ENCODE measurements around the gene ADCY1.
"Not testable (repeated sequence)": the region's sequence is repeated elsewhere in the genome, so short reads cannot be mapped to it uniquely, and the experiment has no call there.

Gene ADCY1

GRCh38 chr7:45731692-45732443, 157.7 kb downstream of the ADCY1 start:
- DNase-seq (ENCODE audit: low spot score) = not testable (repeated sequence)

GRCh38 chr7:45738920-45739319, 164.8 kb downstream of the ADCY1 start:
- FAIRE-seq; DNase-seq (ENCODE audit: low spot score): not testable (repeated sequence)

More at GRCh38 chr7:45731692-45732443, 157.7 kb downstream of the ADCY1 start:
- not testable (repeated sequence) for FAIRE-seq

- not testable (repeated sequence) for FAIRE-seq
Observed at GRCh38 chr7:45740573-45740972, 166.4 kb downstream of the ADCY1 start.

GRCh38 chr7:45748976-45749375, 174.8 kb downstream of the ADCY1 start:
- not testable (repeated sequence) for DNase-seq (ENCODE audit: low spot score); FAIRE-seq

More at GRCh38 chr7:45740573-45740972, 166.4 kb downstream of the ADCY1 start:
- DNase-seq (ENCODE audit: low spot score) = not testable (repeated sequence)

GRCh38 chr7:45751352-45751751, 177.2 kb downstream of the ADCY1 start:
- FAIRE-seq; DNase-seq (ENCODE audit: low spot score): not testable (repeated sequence)

GRCh38 chr7:45756333-45756732, 182.2 kb downstream of the ADCY1 start:
- DNase-seq (ENCODE audit: low spot score); FAIRE-seq: not testable (repeated sequence)

GRCh38 chr7:45756757-45757156, 182.6 kb downstream of the ADCY1 start:
- not testable (repeated sequence) for FAIRE-seq; DNase-seq (ENCODE audit: low spot score)

GRCh38 chr7:45759464-45759863, 185.3 kb downstream of the ADCY1 start:
- DNase-seq (ENCODE audit: low spot score); FAIRE-seq: not testable (repeated sequence)

GRCh38 chr7:45761545-45762205, 187.5 kb downstream of the ADCY1 start:
- DNase-seq (ENCODE audit: low spot score); FAIRE-seq: not testable (repeated sequence)

GRCh38 chr7:45762225-45762994, 188.2 kb downstream of the ADCY1 start:
- not testable (repeated sequence) for FAIRE-seq; DNase-seq (ENCODE audit: low spot score)

- DNase-seq (ENCODE audit: low spot score) (peak; percentile 95), FAIRE-seq (peak; percentile 55)
Observed at GRCh38 chr7:45768516-45769394, 194.6 kb downstream of the ADCY1 start.

GRCh38 chr7:45769626-45770025, 195.5 kb downstream of the ADCY1 start:
- FAIRE-seq; DNase-seq (ENCODE audit: low spot score): not testable (repeated sequence)
